Heart left ventricle (tissue), 13 donors: ENCODE data around the gene HLF.

Experiments
- POLR2A ChIP-seq, 2 donors: fragments of 450-650 bp; IDR thresholded peaks; one replicate each; pipeline ENCODE4 v1.6.1; 2017; ENCODE audit warnings: antibody characterized with exemption in 2 of 2, mild to moderate bottlenecking in 2 of 2, moderate library complexity in 2 of 2
- TF ChIP-seq, protein P1 (sequence below), 12 donors: fragments of 200-600 bp; sonication (generic) in 4 of 12; IDR thresholded peaks; one replicate each; pipeline versions ENCODE4 v1.5.0 to v1.8.0; 2018 to 2022; ENCODE audit warnings: antibody characterized with exemption in 12 of 12, mild to moderate bottlenecking in 5 of 12
- donor health status: ischemic (EF 13 %, LVEDD 7.1; RV severe dilation, severe dysfunction).
- donor health status: DM: no; HTN: yes; CAD: no.
- donor health status: DM: no; HTN: no; CAD: no.
- donor health status: ischemic (EF 25% LVEDD 6.9; RV normal size, moderate dysfunction).
- donor health status: ischemic (EF 25% LVEDD 5.7; RV mildly dilated, moderate dysfunction).
- donor health status: ischemic (EF 35%, LVEDD 5.7; RV mildly dilated, moderate dysfunction).
- donor health status: nonischemic (EF 11% LVEDD 7.7; RV severe dilation, severe dysfunction).
- donor health status: DM: yes; HTN: yes; CAD: no.
- donor health status: PGD.
- donor health status: ischemic (EF 29% LVEDD 5.4; RV normal size, mild dysfunction).
- donor health status: nonischemic (EF 23%, LVEDD 6.1; RV moderate dilation, normal function).

DNA sequence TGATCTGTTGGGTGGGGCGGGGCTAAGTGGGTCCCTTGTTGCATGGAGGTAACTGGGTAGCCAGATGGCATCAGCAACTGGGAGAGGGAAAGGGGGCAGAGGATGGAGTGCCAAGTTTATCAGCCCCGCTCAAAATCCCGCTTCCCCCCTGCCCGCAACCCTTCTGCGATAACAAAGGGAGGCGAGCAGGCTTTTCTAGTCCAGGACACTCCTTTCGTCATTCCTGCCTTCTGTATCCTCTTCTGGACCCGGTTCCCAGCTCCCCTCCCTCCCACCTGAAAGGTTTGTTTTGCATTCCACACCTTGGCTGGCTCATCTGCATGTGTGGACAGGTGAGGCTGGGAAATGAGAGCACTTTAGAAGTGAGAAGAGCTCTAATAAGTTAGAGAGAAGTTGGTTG is 53.3 kb downstream of the HLF start:
- TF ChIP-seq, protein P1, sequence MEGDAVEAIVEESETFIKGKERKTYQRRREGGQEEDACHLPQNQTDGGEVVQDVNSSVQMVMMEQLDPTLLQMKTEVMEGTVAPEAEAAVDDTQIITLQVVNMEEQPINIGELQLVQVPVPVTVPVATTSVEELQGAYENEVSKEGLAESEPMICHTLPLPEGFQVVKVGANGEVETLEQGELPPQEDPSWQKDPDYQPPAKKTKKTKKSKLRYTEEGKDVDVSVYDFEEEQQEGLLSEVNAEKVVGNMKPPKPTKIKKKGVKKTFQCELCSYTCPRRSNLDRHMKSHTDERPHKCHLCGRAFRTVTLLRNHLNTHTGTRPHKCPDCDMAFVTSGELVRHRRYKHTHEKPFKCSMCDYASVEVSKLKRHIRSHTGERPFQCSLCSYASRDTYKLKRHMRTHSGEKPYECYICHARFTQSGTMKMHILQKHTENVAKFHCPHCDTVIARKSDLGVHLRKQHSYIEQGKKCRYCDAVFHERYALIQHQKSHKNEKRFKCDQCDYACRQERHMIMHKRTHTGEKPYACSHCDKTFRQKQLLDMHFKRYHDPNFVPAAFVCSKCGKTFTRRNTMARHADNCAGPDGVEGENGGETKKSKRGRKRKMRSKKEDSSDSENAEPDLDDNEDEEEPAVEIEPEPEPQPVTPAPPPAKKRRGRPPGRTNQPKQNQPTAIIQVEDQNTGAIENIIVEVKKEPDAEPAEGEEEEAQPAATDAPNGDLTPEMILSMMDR (IDR thresholded peaks at IDR 0.05): no peak
- no peak for TF ChIP-seq POLR2A (IDR thresholded peaks at IDR 0.05)
